HG02884 (cell line): ENCODE results near the gene KRT2.

Experiments used
- ATAC-seq: cut with Tn5 transposase; IDR thresholded peaks from one replicate; pipeline ENCODE4 v1.9.1; 2021; ENCODE audit warnings: mild to moderate bottlenecking, moderate library complexity; ENCODE audit not compliant: unreplicated experiment

KRT2 gene

DNA sequence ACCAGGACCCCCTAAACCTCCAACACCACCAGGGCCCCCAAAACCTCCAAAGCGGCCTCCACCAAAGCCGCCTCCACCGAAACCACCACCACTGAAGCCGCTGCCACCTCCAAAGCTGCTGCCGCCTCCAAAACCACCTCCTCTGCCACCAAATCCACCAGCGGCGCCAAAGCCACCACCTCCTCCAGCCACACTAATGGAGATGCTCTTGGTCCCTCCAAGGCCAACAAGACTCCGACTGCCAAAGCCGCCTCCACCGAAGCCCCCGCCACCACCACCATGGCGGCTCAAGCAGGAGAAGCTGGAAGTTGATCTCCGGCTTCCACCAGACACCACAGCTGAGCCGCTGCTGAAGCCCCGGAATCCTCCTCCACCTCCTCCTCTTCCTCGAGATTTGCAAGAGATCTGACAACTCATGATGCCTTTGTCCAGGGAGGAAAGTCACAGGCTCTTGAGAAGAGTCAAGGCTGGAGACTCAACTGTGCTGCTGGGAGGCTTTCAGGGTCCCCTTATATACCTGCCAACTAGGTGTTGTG, at the start of gene KRT2:
TSS of gene KRT2 (minus strand) at position 486 of the 536 bp plus-strand sequence. CDS start at position 417, 69 bp downstream.
- no peak for ATAC-seq

DNA sequence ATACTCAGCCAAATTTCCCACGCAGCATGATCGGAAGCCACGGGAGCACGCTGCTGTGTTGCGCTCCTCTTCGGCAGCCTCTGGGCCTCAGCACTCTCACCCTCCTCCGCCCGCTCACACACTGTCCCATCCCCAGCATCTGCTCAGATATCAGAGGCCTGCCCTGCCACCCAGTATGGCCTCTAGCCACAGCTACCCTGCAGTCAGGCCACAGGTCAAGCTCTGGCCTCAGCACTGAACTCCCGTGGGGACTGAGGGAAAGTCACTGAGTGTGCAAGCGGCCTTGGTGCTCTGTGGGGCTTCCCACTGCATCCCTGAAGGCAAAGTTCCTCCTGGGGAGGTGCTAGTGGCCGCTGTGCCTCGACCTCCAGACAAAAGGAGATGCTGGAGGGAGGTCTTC, 49.3 kb upstream of the KRT2 start:
- no peak for ATAC-seq

DNA sequence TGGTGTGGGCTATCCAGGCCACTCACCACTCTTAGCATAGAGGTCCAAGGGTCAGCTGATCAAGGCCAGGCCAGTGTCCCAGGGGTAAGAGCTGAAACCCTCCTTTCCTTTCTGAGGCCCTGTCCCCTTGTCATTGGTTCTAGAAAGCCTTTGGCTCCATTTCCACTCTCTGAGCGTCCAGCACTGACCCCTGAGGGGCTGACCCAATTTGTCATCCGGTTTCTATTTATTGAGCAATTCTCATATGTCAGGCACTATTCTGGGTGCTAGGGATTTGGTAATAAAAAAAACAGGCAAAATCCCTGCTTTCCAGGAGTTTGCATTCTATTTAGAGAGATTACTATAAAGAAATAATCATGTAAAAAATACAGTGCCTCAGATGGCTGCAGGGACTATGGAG, 47.9 kb upstream of the KRT2 start:
- no peak for ATAC-seq

DNA sequence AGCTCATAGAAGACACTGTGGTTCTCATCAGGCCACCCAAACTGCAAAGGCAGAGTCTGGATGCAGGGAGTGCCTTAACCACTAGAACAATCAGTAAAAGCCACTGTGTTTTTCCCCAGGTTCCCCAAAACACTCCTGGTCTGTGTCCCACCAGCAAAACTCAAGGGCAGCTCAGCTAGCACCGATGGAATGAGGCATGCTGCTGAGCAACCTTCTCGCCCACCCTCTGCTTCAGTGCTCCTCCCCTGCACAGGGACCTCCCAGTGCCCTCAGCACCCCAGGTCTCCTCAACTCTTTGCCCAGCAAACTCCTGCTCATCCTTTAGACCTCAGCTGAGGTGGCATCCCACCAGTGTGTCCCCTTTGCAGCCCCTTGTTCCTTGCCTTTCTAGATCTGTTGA, 47.4 kb upstream of the KRT2 start:
- ATAC-seq = no peak

DNA sequence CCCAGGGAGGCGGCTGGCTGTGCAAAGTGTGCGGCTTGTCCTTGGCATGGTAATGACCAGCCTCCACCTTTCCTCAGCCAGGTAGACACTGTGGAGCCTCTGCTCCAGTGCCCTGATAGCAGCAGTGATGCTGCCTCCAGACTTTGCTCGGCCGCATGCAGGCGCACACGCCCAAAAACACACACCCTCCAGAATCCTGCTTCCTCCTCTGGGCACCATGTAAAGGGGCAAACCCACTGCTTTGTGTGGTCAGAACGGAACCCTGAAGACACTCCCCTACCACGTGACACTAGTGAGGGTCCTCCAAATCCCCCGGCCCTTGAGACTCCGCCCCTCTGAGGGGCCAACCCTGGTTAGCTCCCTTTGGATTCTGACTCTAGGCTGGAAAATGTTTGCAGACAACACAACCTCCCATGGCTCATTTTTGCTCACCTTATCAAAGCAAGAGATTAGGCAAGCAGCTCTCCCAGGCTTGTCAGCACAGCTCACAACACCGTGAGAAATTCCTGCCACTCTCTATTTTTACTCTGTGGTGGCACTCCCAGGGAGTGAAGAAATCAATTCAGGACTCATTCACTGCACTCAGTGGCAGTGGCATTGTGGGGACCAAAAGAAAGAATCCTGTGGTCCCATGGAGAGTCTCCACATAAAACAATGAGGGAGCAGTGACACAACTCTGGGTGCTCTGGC, 46.8 kb upstream of the KRT2 start:
- ATAC-seq = no peak

DNA sequence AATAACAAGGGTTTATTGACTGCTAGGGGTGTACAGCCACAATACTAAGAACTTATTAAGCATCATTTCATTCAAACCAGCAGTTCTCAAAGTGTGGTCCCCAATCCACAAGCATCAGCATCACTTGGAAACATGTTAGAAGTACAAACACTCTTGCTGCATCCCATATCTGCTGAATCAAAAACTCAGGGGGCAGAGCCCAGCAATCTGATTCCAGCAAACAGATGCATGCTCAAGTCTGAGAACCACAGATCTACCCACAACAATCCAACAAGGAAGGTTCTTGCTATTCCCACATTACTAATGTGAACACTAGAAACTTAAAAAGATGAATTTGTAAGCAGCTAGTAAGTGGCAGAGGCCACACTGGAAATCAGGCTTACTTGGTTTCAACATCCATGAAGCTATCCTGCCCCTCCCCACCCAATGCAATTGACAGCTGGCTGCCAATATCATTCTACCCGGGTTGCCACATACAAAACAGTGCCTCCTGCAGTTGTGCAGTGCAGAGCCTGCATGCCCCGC, 45.1 kb upstream of the KRT2 start:
- ATAC-seq = no peak

DNA sequence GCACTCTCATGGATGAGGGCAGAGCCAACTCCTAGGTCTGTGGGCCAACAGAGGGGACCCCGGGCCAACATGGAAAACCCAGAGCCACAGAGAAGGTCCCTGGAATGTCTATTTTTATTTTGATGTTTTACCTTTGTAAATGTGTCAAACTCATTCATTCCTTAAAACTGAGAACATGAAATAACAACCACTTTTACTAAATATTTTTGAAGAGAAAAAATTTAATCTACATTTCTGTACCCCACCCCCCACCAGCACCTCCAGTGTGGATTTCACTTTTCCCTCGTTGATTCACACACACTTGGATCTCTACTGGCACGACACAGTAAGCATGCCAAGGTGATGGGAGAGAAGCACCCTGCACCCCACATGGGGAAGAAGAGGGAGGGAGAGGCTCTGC, 44.6 kb upstream of the KRT2 start:
- no peak for ATAC-seq

DNA sequence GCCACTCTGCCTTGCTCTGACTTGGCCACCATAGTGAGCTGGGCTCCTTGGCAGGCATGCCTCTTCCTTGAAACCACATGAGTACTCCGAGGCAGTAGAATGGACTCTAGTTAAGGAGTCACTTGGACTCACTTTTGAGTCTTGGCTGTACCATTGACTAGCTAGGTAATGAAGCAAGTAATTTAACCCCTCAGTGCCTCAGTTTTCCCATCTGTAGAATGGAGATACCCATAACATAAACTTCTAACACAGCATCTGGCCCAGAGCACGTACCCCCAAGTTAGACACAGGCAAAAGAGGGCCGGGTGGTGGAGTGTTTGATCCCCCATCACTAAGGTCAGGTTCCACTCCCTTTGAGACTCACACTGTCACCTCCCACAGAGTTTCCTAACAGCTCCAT, 43.0 kb upstream of the KRT2 start:
- no peak for ATAC-seq

DNA sequence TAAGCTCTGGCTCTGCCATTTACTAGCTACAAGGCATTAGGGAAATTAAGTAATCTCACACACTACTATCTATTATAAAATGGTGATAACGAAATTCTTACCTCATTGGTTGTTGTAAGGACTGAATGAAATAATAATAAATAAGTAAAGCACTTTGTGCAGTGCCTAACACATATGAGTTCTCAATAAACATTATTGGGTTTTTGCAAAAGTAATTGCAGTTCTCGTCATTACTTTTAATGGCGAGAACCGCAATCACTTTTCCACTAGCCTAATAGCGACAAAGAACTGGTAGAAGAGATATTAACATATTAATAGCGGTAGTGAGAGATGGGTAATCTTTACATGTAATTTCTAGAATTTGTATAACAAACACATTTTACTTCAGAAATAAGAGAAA, 42.1 kb upstream of the KRT2 start:
- ATAC-seq = no peak

DNA sequence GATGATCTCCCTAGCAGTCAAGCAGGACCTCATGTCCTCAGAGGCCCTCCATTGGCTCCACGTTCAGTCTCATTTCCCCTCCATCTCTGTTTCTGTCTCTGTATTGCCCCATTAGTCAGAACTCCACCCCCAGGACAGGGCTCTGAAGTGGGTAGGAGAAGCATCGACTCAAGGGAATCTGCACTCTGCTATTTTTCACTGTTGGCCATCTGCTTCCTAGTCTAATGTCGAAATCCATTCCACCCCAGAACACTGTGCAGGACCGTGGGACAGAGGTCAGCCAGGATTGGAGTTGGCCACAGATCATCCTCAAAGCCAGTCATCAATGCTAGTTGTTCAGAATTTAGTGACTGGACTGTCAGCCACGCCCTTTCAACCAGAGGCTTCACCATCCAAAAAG, 41.2 kb upstream of the KRT2 start:
- ATAC-seq = no peak

DNA sequence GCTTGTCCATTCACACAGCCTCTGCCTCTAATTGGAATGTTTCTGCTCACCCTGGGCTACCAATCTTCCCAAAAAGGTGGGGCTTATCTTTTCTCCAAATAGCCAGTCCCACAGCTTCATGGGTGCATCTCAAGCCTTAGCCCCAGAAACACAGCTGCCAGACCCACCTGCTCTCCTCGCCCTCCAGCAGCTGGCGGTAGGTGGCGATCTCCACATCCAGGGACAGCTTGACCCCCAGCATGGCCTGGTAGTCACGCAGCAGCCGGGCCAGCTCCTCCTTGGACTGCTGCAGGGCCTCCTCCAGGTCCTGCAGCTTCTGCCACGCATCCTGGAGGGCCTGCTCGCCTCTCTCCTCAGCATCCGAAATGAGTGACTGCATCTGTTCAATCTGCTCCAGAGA, 40.2 kb upstream of the KRT2 start:
- ATAC-seq = no peak

DNA sequence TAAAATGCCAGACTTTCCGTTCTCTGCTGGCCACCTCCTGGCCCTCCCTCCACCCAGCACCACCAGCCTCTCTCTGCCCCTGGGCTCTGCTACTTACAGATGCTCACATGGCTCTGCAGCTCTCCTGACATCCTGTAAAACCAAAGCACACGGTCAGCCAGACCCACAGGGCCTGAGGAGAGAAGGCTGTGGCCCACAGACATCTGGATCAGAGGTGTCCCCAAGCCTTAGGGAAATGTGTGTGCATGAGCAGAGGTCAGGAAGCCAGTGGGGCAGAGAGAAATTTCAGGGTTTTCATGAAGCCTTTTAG, 39.8 kb upstream of the KRT2 start:
- no peak for ATAC-seq

DNA sequence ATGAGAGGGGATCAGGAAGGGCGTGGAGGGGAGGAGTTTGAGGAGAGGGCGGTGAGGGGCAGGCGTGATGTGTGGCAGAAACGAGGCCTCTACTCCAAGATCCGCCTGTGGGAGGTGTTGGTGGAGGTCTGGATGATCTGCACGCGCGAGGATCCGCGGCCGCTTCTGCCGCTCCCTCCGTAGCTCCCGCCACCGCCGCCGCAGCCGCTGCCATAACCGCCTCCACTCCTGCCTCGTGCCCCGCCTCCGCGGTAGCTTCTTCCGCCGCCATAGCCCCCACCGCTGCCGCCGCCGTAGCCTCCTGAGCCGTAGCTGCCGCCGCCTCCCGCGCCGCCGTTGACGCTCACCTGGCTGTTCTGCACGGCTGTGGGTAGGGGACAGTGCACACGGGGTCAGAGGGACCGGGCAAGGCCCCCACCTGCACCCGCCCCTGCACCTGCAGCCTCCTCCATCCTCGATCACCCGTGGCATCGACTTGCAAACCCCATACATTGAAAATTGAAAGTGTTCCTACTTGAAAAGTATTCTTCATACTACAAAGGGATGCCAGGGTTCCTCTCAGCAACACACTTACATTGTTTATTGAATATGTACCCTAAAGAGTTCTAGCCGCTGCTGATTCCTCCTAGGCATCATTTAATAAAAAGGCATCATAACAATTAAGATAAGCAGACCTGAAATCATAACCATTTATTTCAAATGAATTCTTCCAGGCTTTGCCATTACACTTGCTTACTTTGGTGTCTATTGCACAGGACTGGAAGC, 39.2 kb upstream of the KRT2 start:
- ATAC-seq = no peak

DNA sequence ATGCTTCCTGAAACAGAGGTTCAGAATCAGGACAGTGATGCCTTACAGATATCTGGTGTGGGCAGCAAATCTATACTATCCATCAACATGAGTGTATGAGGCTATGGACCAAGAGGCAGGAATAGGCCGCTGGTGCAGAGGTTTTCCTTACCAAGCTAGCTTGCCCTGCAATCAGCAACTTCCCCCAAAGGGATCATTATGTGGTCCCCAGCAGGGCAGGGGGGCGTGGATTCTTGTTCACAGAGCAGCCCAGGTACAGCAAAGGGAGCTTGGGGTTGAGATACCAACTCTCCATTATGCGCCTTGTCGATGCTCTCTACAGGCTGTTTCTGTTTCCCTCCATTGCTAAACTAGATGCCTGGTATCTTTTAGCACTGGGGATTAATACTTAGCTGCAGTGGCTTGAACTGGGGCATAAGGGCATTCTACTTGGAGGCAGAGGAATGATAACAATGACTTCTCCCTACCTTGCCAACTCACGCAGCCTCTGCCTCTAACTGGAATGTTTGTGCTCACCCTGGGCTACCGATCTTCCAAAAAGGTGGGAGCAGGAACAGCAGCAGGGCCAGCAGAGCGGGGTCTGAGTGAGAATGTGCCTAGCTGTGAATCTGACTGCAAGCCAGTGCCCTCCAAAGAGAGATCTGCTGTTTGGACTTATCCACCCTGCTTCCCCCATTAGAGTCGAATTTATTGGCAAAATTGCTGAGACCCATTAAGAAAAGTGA, 38.5 kb upstream of the KRT2 start:
- ATAC-seq = no peak

DNA sequence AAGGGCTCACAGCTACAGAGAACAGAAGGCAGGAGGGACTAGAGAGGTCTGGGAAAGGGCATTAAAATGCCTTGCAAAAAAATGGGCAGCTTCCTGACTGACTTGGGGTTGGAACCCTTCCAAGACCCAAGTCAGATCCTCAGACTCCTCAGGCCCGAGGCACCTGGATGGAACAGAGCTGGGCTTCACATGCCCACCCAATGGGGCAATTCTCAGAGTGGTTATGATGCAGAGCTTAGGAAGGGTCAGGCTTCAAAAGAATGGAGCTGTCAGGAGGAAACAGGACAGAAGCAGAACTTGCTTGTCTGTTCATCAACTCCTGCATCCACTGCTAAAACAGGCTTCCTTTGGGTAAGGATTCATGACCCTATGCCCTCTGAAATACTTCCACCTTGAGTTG, 37.9 kb upstream of the KRT2 start:
- no peak for ATAC-seq

DNA sequence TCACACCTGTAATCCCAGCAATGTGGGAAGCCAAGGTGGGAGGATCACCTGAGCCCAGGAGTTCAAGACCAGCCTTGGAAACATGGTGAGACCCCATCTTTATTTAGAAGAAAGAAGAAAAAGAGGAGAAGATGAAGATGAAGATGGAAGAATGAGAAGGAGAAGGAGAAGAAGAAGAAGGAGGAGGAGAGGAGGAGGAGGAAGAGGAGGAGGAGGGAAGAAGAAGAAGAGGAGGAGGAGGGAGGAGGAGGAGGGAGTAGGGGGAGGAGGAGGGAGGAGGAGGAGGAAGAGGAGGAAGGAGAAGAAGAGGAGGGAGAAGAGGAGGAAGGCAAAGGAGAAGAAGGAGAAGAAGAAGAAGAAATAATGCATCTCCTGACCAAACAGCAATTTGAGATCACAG, 37.2 kb upstream of the KRT2 start:
- ATAC-seq = no peak

DNA sequence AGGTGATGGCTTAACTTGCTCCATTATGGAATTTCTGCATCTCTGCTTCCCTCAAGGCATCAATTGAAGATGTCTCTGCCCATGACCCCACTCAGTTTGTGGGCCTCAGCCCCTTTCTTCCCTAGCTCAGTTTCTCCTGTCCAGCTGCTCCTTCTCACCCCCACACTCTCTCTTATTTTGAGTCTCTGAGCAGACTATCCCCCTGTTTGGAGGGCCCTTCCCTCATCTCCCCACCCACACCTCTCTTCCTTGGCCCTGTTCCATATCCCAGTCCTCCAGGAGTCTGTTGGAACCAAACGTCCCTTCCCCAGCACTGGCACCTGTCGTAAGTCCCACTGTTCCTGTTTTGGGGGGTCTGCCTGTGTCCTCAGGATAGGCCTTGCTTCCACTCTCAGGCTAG, 36.5 kb upstream of the KRT2 start:
- no peak for ATAC-seq

DNA sequence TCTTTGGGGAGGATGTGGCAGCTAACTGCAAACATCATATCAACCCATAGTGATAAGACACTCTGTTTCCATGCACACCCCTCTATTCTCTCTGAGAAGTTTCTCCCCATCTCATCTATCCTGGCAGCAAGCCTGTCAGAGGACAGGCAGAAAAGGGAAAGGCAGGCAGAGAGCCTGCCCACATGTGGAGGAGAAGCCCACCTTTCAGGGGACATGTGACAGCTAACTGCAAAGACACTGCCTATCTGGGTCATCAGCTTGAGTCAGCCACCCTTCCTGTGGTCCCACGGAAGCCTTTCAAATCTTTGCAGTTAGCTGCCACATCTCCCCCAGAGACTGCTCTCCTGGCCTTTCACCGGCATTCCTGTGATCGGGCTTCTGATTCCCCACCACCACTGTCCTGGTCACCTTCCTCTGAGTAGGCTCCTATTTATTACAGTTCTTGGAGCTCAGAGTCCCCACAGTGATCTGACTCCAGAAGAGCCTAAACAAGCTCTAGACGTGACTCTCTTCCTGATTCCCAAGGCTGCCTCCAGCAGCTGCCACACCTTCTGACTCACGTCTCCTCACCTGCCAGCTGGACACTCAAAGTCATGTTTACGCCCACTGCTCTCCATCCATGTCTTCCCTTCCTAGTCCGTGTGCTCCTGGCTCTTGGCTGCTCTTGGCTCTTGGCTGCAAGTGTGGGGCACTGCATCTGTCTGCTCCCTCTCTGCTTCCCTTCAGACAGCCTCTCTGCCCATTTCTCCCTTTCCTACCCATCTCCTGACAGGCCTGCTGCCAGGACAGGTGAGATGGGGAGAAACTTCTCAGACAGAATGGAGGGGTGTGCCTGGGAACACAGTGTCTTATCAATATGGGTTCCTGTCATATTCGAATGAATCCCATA, 35.7 kb upstream of the KRT2 start:
- ATAC-seq = no peak

DNA sequence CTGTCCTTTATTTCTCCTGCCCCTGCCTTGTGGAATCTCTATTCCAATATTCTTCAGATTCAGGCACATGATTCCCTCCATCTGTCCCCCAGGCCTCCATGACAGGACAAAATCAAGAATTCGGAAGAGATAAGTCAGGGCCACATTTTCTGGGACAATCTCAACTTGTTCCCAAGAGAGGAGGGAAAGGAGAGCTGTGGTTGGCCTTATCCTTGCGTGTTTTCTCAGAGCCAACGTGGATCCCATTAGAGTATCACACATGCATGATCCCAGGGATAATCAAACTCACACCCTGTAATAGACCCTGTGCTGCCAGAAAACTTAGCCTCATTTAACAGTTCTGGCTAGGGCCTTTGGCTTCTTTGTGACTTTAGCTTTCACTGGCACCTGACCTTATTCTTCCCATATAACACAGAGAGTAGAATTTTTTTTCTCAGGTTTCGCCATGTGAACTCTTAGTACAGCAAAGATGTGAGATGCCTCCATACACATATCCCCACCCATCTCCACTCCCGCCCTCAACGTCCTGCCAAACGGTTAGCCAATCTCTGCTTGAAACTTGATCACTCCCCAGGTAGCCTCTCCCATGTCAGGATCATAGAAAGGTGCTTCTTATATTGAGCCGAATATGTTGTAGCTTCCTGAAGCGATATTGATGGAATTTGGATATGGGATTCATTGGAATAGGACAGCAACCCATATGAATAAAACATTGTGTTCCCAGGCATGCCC, 34.9 kb upstream of the KRT2 start:
- no peak for ATAC-seq

DNA sequence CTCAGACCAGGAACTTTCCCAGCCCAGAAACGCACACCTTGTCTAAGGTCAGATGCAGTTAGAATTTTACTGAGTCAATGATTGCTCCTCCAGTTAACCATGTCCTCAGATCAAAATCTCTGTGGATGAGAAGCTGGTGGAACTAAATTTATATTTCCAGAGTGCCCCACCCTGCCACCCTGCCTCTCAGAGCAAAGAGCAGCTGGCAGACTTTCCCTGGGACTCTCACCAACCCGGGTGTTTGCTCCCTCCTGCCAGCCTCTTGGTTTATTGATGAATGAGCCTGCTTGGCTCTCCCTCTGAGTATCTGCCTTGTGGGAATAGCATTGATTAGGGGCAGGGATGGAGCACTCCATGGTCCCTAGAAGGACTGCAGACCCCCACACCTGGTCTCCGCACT, 34.1 kb upstream of the KRT2 start:
- no peak for ATAC-seq
